ENCODE results near the gene MAU2.
"Not testable (repeated sequence)": the region's sequence is repeated elsewhere in the genome, so short reads cannot be mapped to it uniquely, and the experiment has no call there.

Gene MAU2

GRCh38 chr19:19343762-19344161 lies 23.1 kb downstream of the MAU2 start:
- peaks cover 31% of the 10 kb centered on the region for H3K36me3 ChIP-seq (ENCODE audit: control insufficient read depth, insufficient read depth, low read length)
- H3K4me1 ChIP-seq (ENCODE audit: control insufficient read depth, insufficient read depth, low read length) = no peaks in the 10 kb centered on the region
- no peak overlapping the region for H3K4me3 ChIP-seq (ENCODE audit: insufficient read depth, low read depth, low read length)
- no peaks in the 10 kb centered on the region for H3K9me3 ChIP-seq (ENCODE audit: control insufficient read depth, low read length)
- 90% methylated on average over 14 of the region's 14 CpGs for WGBS, 2 experiments
- no peaks in the 10 kb centered on the region for H3K27me3 ChIP-seq (ENCODE audit: control insufficient read depth, insufficient read depth, low read length, poor library complexity, severe bottlenecking)
- H3K27ac ChIP-seq (ENCODE audit: insufficient read depth, low read depth, low read length, poor library complexity, severe bottlenecking) = no peak overlapping the region

GRCh38 chr19:19345232-19345631 lies 24.6 kb downstream of the MAU2 start:
- H3K27ac ChIP-seq (ENCODE audit: insufficient read depth, low read depth, low read length, poor library complexity, severe bottlenecking) = no peak overlapping the region
- H3K36me3 ChIP-seq (ENCODE audit: control insufficient read depth, insufficient read depth, low read length) = peaks cover 38% of the 10 kb centered on the region
- WGBS, 2 experiments = 96 to 97% methylated on average over 21 of the region's 21 CpGs
- no peak overlapping the region for H3K4me3 ChIP-seq (ENCODE audit: insufficient read depth, low read depth, low read length)
- no peaks in the 10 kb centered on the region for H3K9me3 ChIP-seq (ENCODE audit: control insufficient read depth, low read length)
- no peaks in the 10 kb centered on the region for H3K27me3 ChIP-seq (ENCODE audit: control insufficient read depth, insufficient read depth, low read length, poor library complexity, severe bottlenecking)
- H3K4me1 ChIP-seq (ENCODE audit: control insufficient read depth, insufficient read depth, low read length) = no peaks in the 10 kb centered on the region

GRCh38 chr19:19345970-19346369 lies 25.3 kb downstream of the MAU2 start:
- WGBS, 2 experiments = 95 to 97% methylated on average over 11 of the region's 11 CpGs

GRCh38 chr19:19347401-19348110 lies 26.9 kb downstream of the MAU2 start:
- 91 to 92% methylated on average over 10 of the region's 10 CpGs for WGBS, 2 experiments
- no peaks in the 10 kb centered on the region for H3K27me3 ChIP-seq (ENCODE audit: control insufficient read depth, insufficient read depth, low read length, poor library complexity, severe bottlenecking)
- peaks cover 42% of the 10 kb centered on the region for H3K36me3 ChIP-seq (ENCODE audit: control insufficient read depth, insufficient read depth, low read length)
- H3K4me3 ChIP-seq (ENCODE audit: insufficient read depth, low read depth, low read length) = no peak overlapping the region
- no peak overlapping the region for H3K27ac ChIP-seq (ENCODE audit: insufficient read depth, low read depth, low read length, poor library complexity, severe bottlenecking)
- H3K4me1 ChIP-seq (ENCODE audit: control insufficient read depth, insufficient read depth, low read length) = no peaks in the 10 kb centered on the region
- no peaks in the 10 kb centered on the region for H3K9me3 ChIP-seq (ENCODE audit: control insufficient read depth, low read length)

More at GRCh38 chr19:19345970-19346369, 25.3 kb downstream of the MAU2 start:
- peaks cover 38% of the 10 kb centered on the region for H3K36me3 ChIP-seq (ENCODE audit: control insufficient read depth, insufficient read depth, low read length)
- no peaks in the 10 kb centered on the region for H3K27me3 ChIP-seq (ENCODE audit: control insufficient read depth, insufficient read depth, low read length, poor library complexity, severe bottlenecking)
- H3K9me3 ChIP-seq (ENCODE audit: control insufficient read depth, low read length) = no peaks in the 10 kb centered on the region
- H3K27ac ChIP-seq (ENCODE audit: insufficient read depth, low read depth, low read length, poor library complexity, severe bottlenecking) = no peak overlapping the region
- no peaks in the 10 kb centered on the region for H3K4me1 ChIP-seq (ENCODE audit: control insufficient read depth, insufficient read depth, low read length)
- no peak overlapping the region for H3K4me3 ChIP-seq (ENCODE audit: insufficient read depth, low read depth, low read length)

GRCh38 chr19:19348266-19348665 lies 27.6 kb downstream of the MAU2 start:
- H3K9me3 ChIP-seq (ENCODE audit: control insufficient read depth, low read length) = no peaks in the 10 kb centered on the region
- WGBS, 2 experiments = 93 to 95% methylated on average over 9 of the region's 9 CpGs
- H3K4me3 ChIP-seq (ENCODE audit: insufficient read depth, low read depth, low read length) = no peak overlapping the region
- H3K27me3 ChIP-seq (ENCODE audit: control insufficient read depth, insufficient read depth, low read length, poor library complexity, severe bottlenecking) = no peaks in the 10 kb centered on the region
- peaks cover 45% of the 10 kb centered on the region for H3K36me3 ChIP-seq (ENCODE audit: control insufficient read depth, insufficient read depth, low read length)
- H3K27ac ChIP-seq (ENCODE audit: insufficient read depth, low read depth, low read length, poor library complexity, severe bottlenecking) = no peak overlapping the region
- no peaks in the 10 kb centered on the region for H3K4me1 ChIP-seq (ENCODE audit: control insufficient read depth, insufficient read depth, low read length)

- no peaks in the 10 kb centered on the region for H3K9me3 ChIP-seq (ENCODE audit: control insufficient read depth, low read length)
- H3K36me3 ChIP-seq (ENCODE audit: control insufficient read depth, insufficient read depth, low read length) = peaks cover 43% of the 10 kb centered on the region
- H3K4me3 ChIP-seq (ENCODE audit: insufficient read depth, low read depth, low read length) = no peak overlapping the region
- H3K4me1 ChIP-seq (ENCODE audit: control insufficient read depth, insufficient read depth, low read length) = no peaks in the 10 kb centered on the region
- no peak overlapping the region for H3K27ac ChIP-seq (ENCODE audit: insufficient read depth, low read depth, low read length, poor library complexity, severe bottlenecking)
- WGBS, 2 experiments = 94 to 96% methylated on average over 7 of the region's 7 CpGs
- H3K27me3 ChIP-seq (ENCODE audit: control insufficient read depth, insufficient read depth, low read length, poor library complexity, severe bottlenecking) = no peaks in the 10 kb centered on the region
Observed at GRCh38 chr19:19349365-19349764, 28.7 kb downstream of the MAU2 start.

- H3K27ac ChIP-seq (ENCODE audit: insufficient read depth, low read depth, low read length, poor library complexity, severe bottlenecking); H3K9me3 ChIP-seq (ENCODE audit: control insufficient read depth, low read length); H3K27me3 ChIP-seq (ENCODE audit: control insufficient read depth, insufficient read depth, low read length, poor library complexity, severe bottlenecking); H3K4me3 ChIP-seq (ENCODE audit: insufficient read depth, low read depth, low read length); H3K4me1 ChIP-seq (ENCODE audit: control insufficient read depth, insufficient read depth, low read length): not testable (repeated sequence)
- peaks cover 45% of the 10 kb centered on the region for H3K36me3 ChIP-seq (ENCODE audit: control insufficient read depth, insufficient read depth, low read length)
- WGBS, 2 experiments = 92 to 96% methylated on average over 7 to 8 of the region's 8 CpGs
Observed at GRCh38 chr19:19350756-19351155, 30.1 kb downstream of the MAU2 start.

GRCh38 chr19:19352823-19353222 lies 32.2 kb downstream of the MAU2 start:
- Histone ChIP-seq H3K9me3 (ENCODE audit: control insufficient read depth, low read length) (no peaks in the 10 kb centered on the region), H3K27ac (ENCODE audit: insufficient read depth, low read depth, low read length, poor library complexity, severe bottlenecking) (no peak overlapping the region), H3K4me3 (ENCODE audit: insufficient read depth, low read depth, low read length) (no peak overlapping the region), H3K27me3 (ENCODE audit: control insufficient read depth, insufficient read depth, low read length, poor library complexity, severe bottlenecking) (no peaks in the 10 kb centered on the region), H3K4me1 (ENCODE audit: control insufficient read depth, insufficient read depth, low read length) (no peaks in the 10 kb centered on the region), H3K36me3 (ENCODE audit: control insufficient read depth, insufficient read depth, low read length) (peaks cover 41% of the 10 kb centered on the region)
- WGBS, 2 experiments = 95 to 98% methylated on average over 8 of the region's 8 CpGs

- Histone ChIP-seq H3K9me3 (ENCODE audit: control insufficient read depth, low read length) (no peaks in the 10 kb centered on the region), H3K4me1 (ENCODE audit: control insufficient read depth, insufficient read depth, low read length) (no peaks in the 10 kb centered on the region), H3K27ac (ENCODE audit: insufficient read depth, low read depth, low read length, poor library complexity, severe bottlenecking) (no peak overlapping the region), H3K36me3 (ENCODE audit: control insufficient read depth, insufficient read depth, low read length) (peaks cover 39% of the 10 kb centered on the region), H3K4me3 (ENCODE audit: insufficient read depth, low read depth, low read length) (no peak overlapping the region), H3K27me3 (ENCODE audit: control insufficient read depth, insufficient read depth, low read length, poor library complexity, severe bottlenecking) (no peaks in the 10 kb centered on the region)
- WGBS, 2 experiments = 93 to 95% methylated on average over 5 of the region's 5 CpGs
Observed at GRCh38 chr19:19354007-19354406, 33.4 kb downstream of the MAU2 start.

GRCh38 chr19:19354932-19355331 lies 34.3 kb downstream of the MAU2 start:
- Histone ChIP-seq H3K36me3 (ENCODE audit: control insufficient read depth, insufficient read depth, low read length) (peaks cover 33% of the 10 kb centered on the region), H3K27me3 (ENCODE audit: control insufficient read depth, insufficient read depth, low read length, poor library complexity, severe bottlenecking) (no peaks in the 10 kb centered on the region), H3K27ac (ENCODE audit: insufficient read depth, low read depth, low read length, poor library complexity, severe bottlenecking) (no peak overlapping the region), H3K4me1 (ENCODE audit: control insufficient read depth, insufficient read depth, low read length) (no peaks in the 10 kb centered on the region), H3K4me3 (ENCODE audit: insufficient read depth, low read depth, low read length) (no peak overlapping the region), H3K9me3 (ENCODE audit: control insufficient read depth, low read length) (no peaks in the 10 kb centered on the region)
- 95 to 96% methylated on average over 11 of the region's 11 CpGs for WGBS, 2 experiments

All from ectodermal cell (in vitro differentiated cells).